A673 (cell line): ENCODE data around the gene TMEM207.

Experiments
- EZH2 ChIP-seq: fragments of 200-600 bp; sonication (generic); IDR thresholded peaks from 2 replicates; pipeline ENCODE4 v1.6.1; 2017; ENCODE audit warnings: borderline replicate concordance, low read depth, mild to moderate bottlenecking, mixed read lengths, antibody characterized with exemption, low read length; ENCODE audit not compliant: poor library complexity, severe bottlenecking
- TF ChIP-seq, protein P1 (sequence below): fragments of 300-800, 200-600 bp; sonication (generic); conservative IDR thresholded peaks from 2 replicates; pipeline ENCODE4 v1.5.1; 2017; ENCODE audit warnings: low read depth, mild to moderate bottlenecking, antibody characterized with exemption, low read length, moderate library complexity, mixed read lengths

DNA sequence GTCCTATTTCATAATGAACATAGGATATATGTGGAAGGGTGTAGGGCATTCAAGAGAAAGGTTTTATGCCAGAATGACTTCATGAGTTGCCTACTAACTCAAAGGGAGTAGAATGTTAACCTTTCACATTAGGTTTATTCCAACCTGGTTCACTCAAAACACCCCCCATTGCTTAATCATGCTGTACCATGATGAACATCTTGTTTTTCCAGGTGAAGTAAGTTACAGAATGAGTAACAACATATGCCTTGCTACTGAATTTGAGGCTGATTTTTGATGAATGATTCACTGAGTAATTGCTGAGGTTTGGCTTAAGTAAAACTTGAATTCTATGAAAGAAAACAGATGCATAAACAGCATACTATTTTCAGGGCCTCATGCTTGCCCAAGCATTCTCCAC lies 67.6 kb downstream of the TMEM207 start:
- TF ChIP-seq EZH2: no peak
- TF ChIP-seq, protein P1, sequence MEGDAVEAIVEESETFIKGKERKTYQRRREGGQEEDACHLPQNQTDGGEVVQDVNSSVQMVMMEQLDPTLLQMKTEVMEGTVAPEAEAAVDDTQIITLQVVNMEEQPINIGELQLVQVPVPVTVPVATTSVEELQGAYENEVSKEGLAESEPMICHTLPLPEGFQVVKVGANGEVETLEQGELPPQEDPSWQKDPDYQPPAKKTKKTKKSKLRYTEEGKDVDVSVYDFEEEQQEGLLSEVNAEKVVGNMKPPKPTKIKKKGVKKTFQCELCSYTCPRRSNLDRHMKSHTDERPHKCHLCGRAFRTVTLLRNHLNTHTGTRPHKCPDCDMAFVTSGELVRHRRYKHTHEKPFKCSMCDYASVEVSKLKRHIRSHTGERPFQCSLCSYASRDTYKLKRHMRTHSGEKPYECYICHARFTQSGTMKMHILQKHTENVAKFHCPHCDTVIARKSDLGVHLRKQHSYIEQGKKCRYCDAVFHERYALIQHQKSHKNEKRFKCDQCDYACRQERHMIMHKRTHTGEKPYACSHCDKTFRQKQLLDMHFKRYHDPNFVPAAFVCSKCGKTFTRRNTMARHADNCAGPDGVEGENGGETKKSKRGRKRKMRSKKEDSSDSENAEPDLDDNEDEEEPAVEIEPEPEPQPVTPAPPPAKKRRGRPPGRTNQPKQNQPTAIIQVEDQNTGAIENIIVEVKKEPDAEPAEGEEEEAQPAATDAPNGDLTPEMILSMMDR: no peak
